Measurements from ENCODE around the gene POLR1A. TPM values are rescaled to one million over a fixed set of nuclear protein-coding genes. Genes with fewer than 3 reads are reported as not detected.

POLR1A gene
- total RNA-seq, 4 donors from 2014 or later = 9.0 to 22.0 (median 15.8) TPM

DNA sequence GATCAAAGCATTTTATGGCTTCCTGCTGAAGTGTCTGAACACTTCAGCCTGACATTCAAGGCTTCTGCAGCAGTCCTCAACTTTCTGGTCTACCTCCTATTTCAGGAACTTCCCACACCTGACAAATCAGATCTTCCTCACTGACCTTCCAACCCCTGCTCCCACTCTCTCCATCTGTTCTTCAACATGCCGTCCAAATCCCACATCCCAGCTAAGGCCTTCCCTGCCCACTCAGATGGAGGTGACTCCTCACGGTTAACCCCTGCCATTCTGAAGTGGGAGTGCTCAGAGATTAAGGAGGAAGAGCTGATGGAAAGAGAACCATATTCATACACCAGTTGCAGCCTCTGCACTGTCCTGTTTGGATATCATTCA lies 104.8 kb downstream of the POLR1A start:
- TF ChIP-seq, protein P1, sequence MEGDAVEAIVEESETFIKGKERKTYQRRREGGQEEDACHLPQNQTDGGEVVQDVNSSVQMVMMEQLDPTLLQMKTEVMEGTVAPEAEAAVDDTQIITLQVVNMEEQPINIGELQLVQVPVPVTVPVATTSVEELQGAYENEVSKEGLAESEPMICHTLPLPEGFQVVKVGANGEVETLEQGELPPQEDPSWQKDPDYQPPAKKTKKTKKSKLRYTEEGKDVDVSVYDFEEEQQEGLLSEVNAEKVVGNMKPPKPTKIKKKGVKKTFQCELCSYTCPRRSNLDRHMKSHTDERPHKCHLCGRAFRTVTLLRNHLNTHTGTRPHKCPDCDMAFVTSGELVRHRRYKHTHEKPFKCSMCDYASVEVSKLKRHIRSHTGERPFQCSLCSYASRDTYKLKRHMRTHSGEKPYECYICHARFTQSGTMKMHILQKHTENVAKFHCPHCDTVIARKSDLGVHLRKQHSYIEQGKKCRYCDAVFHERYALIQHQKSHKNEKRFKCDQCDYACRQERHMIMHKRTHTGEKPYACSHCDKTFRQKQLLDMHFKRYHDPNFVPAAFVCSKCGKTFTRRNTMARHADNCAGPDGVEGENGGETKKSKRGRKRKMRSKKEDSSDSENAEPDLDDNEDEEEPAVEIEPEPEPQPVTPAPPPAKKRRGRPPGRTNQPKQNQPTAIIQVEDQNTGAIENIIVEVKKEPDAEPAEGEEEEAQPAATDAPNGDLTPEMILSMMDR (IDR thresholded peaks at IDR 0.05; ENCODE audit: low read depth) = no peak

GRCh38 chr2:86000131-86000937 lies 105.4 kb downstream of the POLR1A start:
- TF ChIP-seq, protein P1 (IDR thresholded peaks at IDR 0.05; ENCODE audit: low read depth) = no peak

DNA sequence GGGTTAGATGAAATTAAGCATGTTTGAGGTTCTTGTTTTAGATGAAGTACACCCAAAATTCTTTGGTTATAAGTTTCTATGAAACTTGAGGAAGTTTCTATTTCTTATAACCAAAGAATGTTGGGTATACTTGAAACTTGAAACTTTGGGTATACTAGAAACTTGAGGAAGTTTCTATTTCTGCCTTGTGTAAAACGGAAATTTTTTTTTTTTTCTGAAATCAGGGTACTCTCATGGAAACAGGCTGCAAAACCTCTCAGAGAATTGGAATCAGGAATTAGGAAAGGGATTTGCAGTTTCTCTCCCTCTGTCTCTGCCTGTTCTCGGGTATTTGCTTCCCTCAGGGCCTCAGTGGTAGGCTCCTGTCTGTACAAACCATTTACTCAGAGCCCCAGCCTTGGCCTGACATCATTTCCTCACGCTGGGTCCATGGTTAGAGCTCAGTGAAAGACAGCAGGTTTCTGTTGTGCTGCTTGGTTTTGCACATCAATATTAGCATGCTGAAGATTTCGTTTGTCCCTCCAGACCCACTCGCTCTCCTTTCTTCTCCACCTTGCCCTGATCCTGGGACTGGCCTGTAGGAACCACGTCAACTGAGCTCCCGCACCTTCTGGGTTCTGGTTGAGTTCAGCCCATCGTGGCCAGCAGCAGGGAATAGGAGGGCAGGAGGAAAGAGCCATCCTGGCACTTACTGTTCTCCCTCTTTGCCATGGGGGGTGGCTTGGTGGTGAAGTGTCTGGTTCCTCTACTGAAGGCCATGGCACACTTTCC lies 106.4 kb downstream of the POLR1A start:
- TF ChIP-seq, protein P1 (IDR thresholded peaks at IDR 0.05; ENCODE audit: low read depth) = no peak

DNA sequence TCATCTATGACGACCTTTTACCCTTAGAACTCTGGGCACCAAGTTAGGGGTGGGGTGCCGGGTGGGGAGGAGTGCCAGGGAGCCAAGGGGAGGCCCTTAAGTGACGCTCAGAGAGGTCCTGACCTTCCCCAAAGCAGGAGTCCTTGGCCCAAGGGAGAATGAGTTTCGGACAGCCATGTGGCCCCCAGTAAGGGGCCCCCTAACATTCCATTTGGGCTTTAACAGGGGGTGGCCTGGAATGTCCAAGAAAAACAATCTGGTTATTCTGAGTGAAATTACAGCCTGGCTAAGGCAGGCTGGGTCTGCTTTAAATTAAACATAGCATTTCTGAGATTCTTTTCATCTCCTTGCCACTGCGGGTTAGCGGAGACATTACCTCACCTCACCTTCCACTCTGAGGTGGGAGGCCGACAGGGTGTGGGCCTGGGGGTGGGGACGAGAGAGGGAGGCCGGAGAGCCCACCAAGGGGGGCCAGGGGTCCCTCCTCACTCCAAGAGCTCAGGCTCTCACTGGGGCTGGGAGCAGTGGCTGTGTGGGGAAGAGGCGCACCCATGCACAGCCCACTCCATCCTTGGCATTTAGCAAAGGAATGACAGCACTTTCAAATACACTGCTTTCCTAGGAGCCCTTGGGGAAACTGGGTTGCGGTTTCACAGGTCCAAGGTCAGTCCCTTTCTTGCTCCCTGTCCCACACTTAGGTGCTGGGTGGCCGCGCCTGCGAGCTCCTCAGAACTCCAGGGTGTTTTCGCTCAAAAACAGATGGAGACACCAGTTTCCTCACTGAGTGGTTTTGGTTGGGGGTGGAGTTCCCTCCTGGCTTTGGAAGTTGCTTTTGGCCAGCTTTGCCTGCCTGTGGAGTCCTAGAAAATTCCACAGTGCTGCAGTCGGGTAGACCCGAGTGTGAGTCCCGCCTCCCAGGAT lies 107.4 kb downstream of the POLR1A start:
- TF ChIP-seq, protein P1 (IDR thresholded peaks at IDR 0.05; ENCODE audit: low read depth) = no peak

DNA sequence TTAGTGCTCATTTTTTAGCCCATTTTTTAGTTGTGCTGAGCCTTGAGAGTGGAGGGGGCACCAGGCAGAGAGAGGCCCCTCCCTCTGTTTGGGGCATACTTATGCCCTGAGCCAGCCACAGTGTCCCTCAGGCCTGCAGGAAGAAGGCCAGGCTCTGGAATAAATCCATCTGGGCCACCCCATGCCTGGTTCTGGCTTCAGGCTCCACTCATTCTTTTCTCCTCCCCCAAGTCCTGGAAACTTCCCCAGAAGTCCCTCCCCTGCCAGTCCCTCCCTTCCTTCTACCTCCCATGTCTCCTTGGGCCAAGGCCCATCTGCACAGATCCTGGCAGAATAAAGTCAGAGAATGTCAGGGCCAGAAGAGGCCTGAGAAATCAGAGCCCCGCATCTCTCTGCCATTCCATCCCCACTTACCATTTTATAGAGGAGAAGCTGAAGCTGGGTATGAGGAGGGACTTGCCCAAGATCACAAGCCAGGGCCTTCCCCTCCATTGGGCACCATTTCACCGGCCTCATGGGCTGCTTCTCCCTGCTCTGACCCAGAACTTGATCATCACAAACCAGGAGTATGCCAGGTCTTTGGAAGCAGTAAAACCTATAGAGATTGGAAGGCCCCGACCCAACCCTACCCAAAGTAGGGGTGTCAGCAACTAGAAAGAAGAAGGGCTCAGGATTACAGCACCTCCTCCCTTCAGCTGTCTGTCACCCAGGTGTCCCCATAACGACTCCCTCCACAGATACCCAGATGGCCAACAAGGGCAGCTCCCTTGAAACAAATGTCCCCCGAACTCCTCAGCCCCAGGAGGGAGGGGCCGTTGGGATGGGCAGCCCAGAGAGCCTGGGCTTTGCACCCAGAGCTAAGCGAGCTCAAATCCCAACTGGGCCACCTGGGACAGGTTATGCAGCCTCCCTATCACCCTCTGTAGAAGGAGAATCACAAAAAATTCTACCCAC lies 108.4 kb downstream of the POLR1A start:
- TF ChIP-seq, protein P1 (IDR thresholded peaks at IDR 0.05; ENCODE audit: low read depth) = no peak

DNA sequence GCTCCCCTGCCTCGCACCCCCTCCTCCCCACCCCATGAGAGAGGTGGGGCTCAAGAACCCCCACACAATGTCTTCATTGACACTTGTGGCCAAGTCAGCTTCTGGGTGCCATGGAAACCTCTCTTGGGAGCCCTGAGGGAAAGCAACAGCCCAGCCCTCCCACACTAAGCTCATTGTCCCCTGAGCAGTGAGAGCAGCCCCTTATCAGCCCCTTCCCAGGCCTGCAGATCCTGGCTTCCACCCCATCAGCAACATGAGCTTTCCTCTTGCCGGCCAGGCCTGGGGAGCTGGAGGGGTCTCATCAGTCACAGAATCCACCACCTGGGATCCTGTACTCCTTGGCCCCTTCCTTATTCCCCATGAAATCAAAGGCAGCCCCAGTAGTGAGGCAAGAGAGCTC lies 109.1 kb downstream of the POLR1A start:
- TF ChIP-seq, protein P1 (IDR thresholded peaks at IDR 0.05; ENCODE audit: low read depth) = no peak
